AG09319 (cell line): Measurements from ENCODE around the gene MANEA.
"Not testable (repeated sequence)": the region's sequence is repeated elsewhere in the genome, so short reads cannot be mapped to it uniquely, and the experiment has no call there.

Experiments used
- DNase-seq: peaks from one replicate; pipeline ENCODE4 v3.0.0-alpha.2; 2010; ENCODE audit warnings: low read depth; ENCODE audit errors: extremely low read depth
- CTCF ChIP-seq: IDR thresholded peaks from 2 replicates; pipeline ENCODE4 v1.5.1; 2011; ENCODE audit warnings: low read depth, mild to moderate bottlenecking, inconsistent platforms, low read length, moderate library complexity

The MANEA gene

GRCh38 chr6:95572098-95572497 is 5.2 kb upstream of the MANEA start:
- TF ChIP-seq CTCF = no peak
- DNase-seq = no peak

GRCh38 chr6:95574811-95575210 is 2.5 kb upstream of the MANEA start:
- TF ChIP-seq CTCF = no peak
- no peak for DNase-seq

GRCh38 chr6:95576218-95576997 is 927 bp upstream of the MANEA start:
- no peak for DNase-seq
- TF ChIP-seq CTCF = no peak

- no peak for TF ChIP-seq CTCF
- no peak for DNase-seq
Observed at GRCh38 chr6:95576998-95577303, 384 bp upstream of the MANEA start.

GRCh38 chr6:95578106-95578410 is 723 bp downstream of the MANEA start:
- no peak for TF ChIP-seq CTCF
- no peak for DNase-seq

GRCh38 chr6:95581073-95581472 is 3.7 kb downstream of the MANEA start:
- no peak for DNase-seq
- TF ChIP-seq CTCF = no peak

- DNase-seq = not testable (repeated sequence)
Observed at GRCh38 chr6:95584226-95584625, 6.9 kb downstream of the MANEA start.

- DNase-seq = no peak
- no peak for TF ChIP-seq CTCF
Observed at GRCh38 chr6:95587989-95588388, 10.7 kb downstream of the MANEA start.
